IPS-20b (cell line): ENCODE results near the gene ATP7A.
A peak's percentile ranks its signal among the peaks of the same experiment; 100 is the strongest.
"Not testable (repeated sequence)": the region's sequence is repeated elsewhere in the genome, so short reads cannot be mapped to it uniquely, and the experiment has no call there.

Experiments used
- H3K27ac ChIP-seq: one replicate; pipeline ENCODE4 v1.5.1; 2013; ENCODE audit warnings: low read length
- H3K27me3 ChIP-seq: 2 replicates; pipeline ENCODE4 v1.6.1; 2013; ENCODE audit warnings: mild to moderate bottlenecking, low read length, inconsistent platforms; ENCODE audit not compliant: insufficient read depth
- H3K36me3 ChIP-seq: 2 replicates; pipeline ENCODE4 v1.6.1; 2013; ENCODE audit warnings: low read depth, mild to moderate bottlenecking, inconsistent platforms, low read length, moderate library complexity; ENCODE audit not compliant: insufficient read depth
- H3K4me1 ChIP-seq: 2 replicates; pipeline ENCODE4 v1.6.1; 2013; ENCODE audit warnings: mild to moderate bottlenecking, control low read depth, inconsistent platforms, low read length, moderate library complexity; ENCODE audit not compliant: insufficient read depth
- H3K4me3 ChIP-seq: 2 replicates; pipeline ENCODE4 v1.5.1; 2013; ENCODE audit warnings: mild to moderate bottlenecking, low read length, inconsistent platforms
- H3K9ac ChIP-seq: 2 replicates; pipeline ENCODE4 v1.6.1; 2013; ENCODE audit warnings: low read depth, mild to moderate bottlenecking, inconsistent platforms, low read length, moderate library complexity
- H3K9me3 ChIP-seq: 2 replicates; pipeline ENCODE4 v1.6.1; 2013; ENCODE audit warnings: mild to moderate bottlenecking, low read depth, low read length, inconsistent platforms; ENCODE audit not compliant: insufficient read depth

The ATP7A gene

GRCh38 chrX:77910108-77910840, at the start of gene ATP7A:
Gene ATP7A, plus strand, starts transcription at chrX:77910693. Its CDS starts 60,949 bp downstream, at chrX:77971642.
- Histone ChIP-seq H3K27me3 (no peaks in the 10 kb centered on the region), H3K36me3 (peaks cover 6% of the 10 kb centered on the region; the same call in 1 of the 2 replicates), H3K9ac (peak within 1 kb of the TSS; percentile 82; the same call in 1 of the 2 replicates), H3K4me3 (peak within 1 kb of the TSS; percentile 92), H3K4me1 (peaks cover 3% of the 10 kb centered on the region; the same call in 1 of the 2 replicates), H3K9me3 (no peaks in the 10 kb centered on the region), H3K27ac (no peak within 1 kb of the TSS)

- peaks cover 25% of the 10 kb centered on the region; the same call in 1 of the 2 replicates for H3K36me3 ChIP-seq
- no peak overlapping the region for H3K9ac ChIP-seq
- no peaks in the 10 kb centered on the region for H3K9me3 ChIP-seq
- no peak overlapping the region for H3K27ac ChIP-seq
- H3K4me1 ChIP-seq, result no peaks in the 10 kb centered on the region
- H3K27me3 ChIP-seq, result no peaks in the 10 kb centered on the region
- H3K4me3 ChIP-seq, result no peak overlapping the region
Observed at GRCh38 chrX:77875372-77875771, 35.1 kb upstream of the ATP7A start.

GRCh38 chrX:77881418-77881817, 29.1 kb upstream of the ATP7A start:
- H3K4me1 ChIP-seq, H3K4me3 ChIP-seq, H3K27me3 ChIP-seq, H3K9ac ChIP-seq, H3K27ac ChIP-seq, H3K36me3 ChIP-seq, H3K9me3 ChIP-seq: not testable (repeated sequence)

- Histone ChIP-seq H3K9me3 (no peaks in the 10 kb centered on the region), H3K27me3 (no peaks in the 10 kb centered on the region), H3K4me1 (no peaks in the 10 kb centered on the region), H3K27ac (no peak overlapping the region), H3K4me3 (no peak overlapping the region), H3K36me3 (no peaks in the 10 kb centered on the region), H3K9ac (no peak overlapping the region)
Observed at GRCh38 chrX:77892887-77893286, 17.6 kb upstream of the ATP7A start.

- Histone ChIP-seq H3K9ac (no peak overlapping the region), H3K4me3 (peak overlapping the region; percentile 91; the same call in 1 of the 2 replicates), H3K4me1 (no peaks in the 10 kb centered on the region), H3K36me3 (no peaks in the 10 kb centered on the region), H3K27ac (no peak overlapping the region), H3K9me3 (no peaks in the 10 kb centered on the region), H3K27me3 (no peaks in the 10 kb centered on the region)
Observed at GRCh38 chrX:77893713-77894112, 16.8 kb upstream of the ATP7A start.

DNA sequence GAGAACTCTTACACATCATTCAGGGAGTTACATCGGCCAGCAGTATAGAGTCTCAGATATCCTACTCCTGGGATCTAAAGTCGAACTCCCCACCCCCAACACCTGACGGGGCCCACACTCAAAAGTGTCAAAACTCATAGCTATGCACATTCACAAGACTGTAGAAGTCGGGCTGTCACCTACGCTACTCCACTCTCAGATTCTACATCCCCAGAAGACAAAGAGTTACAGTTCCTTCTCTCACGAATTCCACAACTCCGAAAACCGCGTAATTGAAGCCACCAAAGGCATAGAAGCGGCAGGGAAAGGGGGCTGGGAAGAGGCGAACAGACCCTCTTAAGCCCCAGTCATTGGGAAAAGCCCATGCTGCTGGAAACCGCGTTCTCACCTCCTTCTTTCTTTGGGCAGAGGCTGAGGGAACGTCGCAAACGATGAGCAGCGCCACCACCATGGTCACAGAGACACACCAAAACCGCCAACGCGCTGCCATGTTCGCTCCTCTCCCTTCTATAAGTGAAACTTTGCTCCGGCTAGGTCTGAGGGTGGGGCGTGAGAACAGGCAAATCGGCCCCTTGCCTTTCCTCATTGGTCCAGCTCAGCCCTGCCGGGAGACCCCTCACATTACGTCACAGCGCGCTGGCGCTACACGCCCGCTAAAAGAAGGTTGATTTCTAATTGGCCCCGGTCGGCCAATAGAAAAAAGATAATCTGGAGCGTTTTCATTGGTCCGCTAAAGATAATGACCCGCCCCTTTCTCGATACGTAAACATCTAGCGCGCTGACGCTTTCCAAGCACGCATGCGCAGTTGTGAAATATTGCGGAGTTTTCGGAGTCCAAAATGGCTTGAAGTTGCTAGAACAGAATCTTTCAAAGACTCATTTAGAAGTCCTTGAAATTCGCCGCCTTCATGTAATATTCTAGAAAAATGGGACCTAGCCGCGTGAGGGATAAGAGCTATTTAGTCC, 15.3 kb upstream of the ATP7A start, which contains the start of gene MAGT1:
TSS of gene MAGT1 (minus strand) at position 515 of the 966 bp plus-strand sequence. CDS start at position 490, 25 bp downstream.
- no peaks in the 10 kb centered on the region for H3K4me1 ChIP-seq
- no peaks in the 10 kb centered on the region for H3K9me3 ChIP-seq
- peak within 1 kb of the TSS; percentile 91 for H3K4me3 ChIP-seq
- no peaks in the 10 kb centered on the region for H3K27me3 ChIP-seq
- peak within 1 kb of the TSS; percentile 56 for H3K27ac ChIP-seq
- no peaks in the 10 kb centered on the region for H3K36me3 ChIP-seq
- H3K9ac ChIP-seq, result peak within 1 kb of the TSS; percentile 91

DNA sequence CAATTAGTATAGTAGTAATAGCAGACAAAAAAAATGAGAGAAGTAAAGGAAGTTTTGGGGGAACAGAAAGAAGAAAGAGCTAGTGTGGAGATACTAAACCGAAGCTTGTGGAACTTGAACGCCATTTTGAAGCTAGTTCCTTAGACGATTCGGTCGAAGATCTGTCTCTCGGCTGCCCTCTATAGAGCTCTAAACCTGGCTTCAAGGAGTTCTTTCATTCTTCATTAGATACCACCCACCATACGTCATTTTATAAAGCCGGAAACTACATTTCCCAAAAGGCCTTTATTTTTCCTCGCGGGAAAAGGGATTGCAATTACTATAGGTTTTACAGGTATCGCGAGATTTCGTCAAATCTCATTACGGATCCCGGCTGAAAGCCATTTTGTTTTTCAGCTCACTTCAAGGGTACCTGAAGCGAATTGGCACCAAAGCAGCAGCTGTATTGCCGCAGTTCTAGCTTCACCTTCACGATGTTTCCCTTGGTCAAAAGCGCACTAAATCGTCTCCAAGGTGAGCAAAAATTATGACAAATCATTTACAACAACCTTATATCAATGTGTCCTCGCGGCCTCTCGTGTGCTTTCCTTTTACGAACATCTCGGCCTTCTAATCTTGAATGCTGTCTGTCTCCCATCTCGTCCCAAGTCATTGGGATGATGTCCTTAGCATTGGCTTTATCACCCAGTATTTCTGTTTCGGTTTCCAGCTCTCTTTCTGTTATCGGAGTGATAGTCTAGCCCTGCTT, 11.2 kb upstream of the ATP7A start, which contains the start of gene COX7B:
TSS of gene COX7B (plus strand) at position 388 of the 748 bp plus-strand sequence. CDS start at position 474, 86 bp downstream.
- Histone ChIP-seq H3K9ac (peak within 1 kb of the TSS; percentile 98), H3K4me1 (no peaks in the 10 kb centered on the region), H3K27ac (peak within 1 kb of the TSS; percentile 82), H3K27me3 (no peaks in the 10 kb centered on the region), H3K4me3 (peak within 1 kb of the TSS; percentile 89), H3K36me3 (peaks cover 20% of the 10 kb centered on the region), H3K9me3 (no peaks in the 10 kb centered on the region)

DNA sequence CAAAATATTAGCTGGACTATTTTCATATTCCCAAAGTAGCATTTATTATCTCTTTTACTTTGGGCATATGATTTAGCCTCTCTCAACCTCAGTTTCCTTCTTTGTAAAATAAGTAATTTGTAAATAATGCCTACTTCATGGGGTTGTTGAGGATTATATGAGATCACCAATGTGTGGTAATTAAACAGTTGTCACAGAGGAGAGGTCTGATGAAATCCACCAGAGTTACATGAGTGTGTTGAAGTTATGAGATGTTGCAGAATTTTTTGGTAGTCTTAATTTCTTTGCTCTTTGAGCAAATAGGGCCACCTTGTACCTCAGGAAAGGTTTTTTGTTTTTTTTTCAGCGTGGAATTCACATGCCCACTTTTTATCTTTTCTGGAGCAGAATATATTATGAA, 9.8 kb upstream of the ATP7A start:
- Histone ChIP-seq H3K9ac (peak overlapping the region; percentile 98), H3K9me3 (no peaks in the 10 kb centered on the region), H3K4me3 (peak overlapping the region; percentile 89), H3K36me3 (peaks cover 30% of the 10 kb centered on the region), H3K27me3 (no peaks in the 10 kb centered on the region), H3K27ac (no peak overlapping the region), H3K4me1 (no peaks in the 10 kb centered on the region)

DNA sequence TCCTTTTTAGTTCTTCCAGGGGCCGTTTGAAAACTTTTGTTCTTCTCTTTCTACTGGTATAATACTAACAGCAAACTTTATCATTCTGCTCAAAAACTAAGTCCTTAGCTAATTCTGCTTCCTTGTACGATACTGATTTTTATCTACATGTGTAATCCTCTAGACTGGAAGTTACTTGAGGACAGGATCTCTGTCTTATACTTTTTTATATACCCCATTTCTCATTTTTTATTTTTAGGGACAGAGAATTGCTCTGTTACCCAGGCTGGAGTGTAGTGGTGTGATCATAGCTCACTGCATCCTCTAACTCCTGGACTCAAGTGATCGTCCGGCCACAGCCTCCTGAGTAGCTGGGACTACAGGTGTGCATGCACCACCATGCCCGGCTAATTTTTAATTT, 9.0 kb upstream of the ATP7A start:
- Histone ChIP-seq H3K27ac (no peak overlapping the region), H3K4me3 (peak overlapping the region; percentile 89; the same call in 1 of the 2 replicates), H3K4me1 (no peaks in the 10 kb centered on the region), H3K27me3 (no peaks in the 10 kb centered on the region), H3K36me3 (peaks cover 36% of the 10 kb centered on the region), H3K9me3 (no peaks in the 10 kb centered on the region), H3K9ac (no peak overlapping the region)

GRCh38 chrX:77917294-77917933, 6.9 kb downstream of the ATP7A start:
- no peaks in the 10 kb centered on the region for H3K36me3 ChIP-seq
- no peak overlapping the region for H3K4me3 ChIP-seq
- H3K27ac ChIP-seq, result no peak overlapping the region
- no peak overlapping the region for H3K9ac ChIP-seq
- no peaks in the 10 kb centered on the region for H3K27me3 ChIP-seq
- no peaks in the 10 kb centered on the region for H3K9me3 ChIP-seq
- no peaks in the 10 kb centered on the region for H3K4me1 ChIP-seq

DNA sequence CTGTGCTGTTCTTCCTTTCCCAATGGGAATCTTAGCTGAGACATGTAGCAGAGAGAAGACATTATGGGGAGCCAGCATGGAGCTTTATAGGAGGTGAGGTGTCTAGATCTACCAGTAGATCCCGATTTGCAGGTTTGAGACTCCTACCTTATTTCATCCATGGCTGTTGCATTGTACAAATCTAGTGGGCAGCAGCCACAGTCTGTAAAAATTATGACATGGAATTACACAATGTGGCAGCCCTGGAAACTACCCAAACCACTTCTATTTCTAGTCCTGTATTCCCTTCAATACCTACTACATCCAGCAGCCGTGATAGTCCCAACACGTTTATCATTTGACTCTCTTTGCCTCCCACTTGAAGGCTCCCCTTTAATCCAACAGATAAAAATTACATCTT, 8.1 kb downstream of the ATP7A start:
- no peaks in the 10 kb centered on the region for H3K9me3 ChIP-seq
- H3K9ac ChIP-seq, result no peak overlapping the region
- H3K4me3 ChIP-seq, result no peak overlapping the region
- no peak overlapping the region for H3K27ac ChIP-seq
- H3K36me3 ChIP-seq, result no peaks in the 10 kb centered on the region
- H3K27me3 ChIP-seq, result no peaks in the 10 kb centered on the region
- H3K4me1 ChIP-seq, result no peaks in the 10 kb centered on the region
